Fibroblast of lung (primary cell): ENCODE results near the gene JARID2. TPM values are rescaled to one million over a fixed set of nuclear protein-coding genes. Genes with fewer than 3 reads are reported as not detected.

Experiments used
- DNase-seq, 2 donors: peaks; one replicate each; pipeline versions ENCODE4 v3.0.0 to v3.0.0-alpha.2; 2010; ENCODE audit warnings: low read depth in 2 of 2
- H2AFZ ChIP-seq: 2 replicates; pipeline ENCODE4 v1.5.1; 2012; ENCODE audit warnings: low read length, control low read depth, inconsistent platforms
- H3K27ac ChIP-seq: 2 replicates; pipeline ENCODE4 v1.5.1; 2011; ENCODE audit warnings: low read length, control low read depth; ENCODE audit not compliant: insufficient read depth
- H3K27me3 ChIP-seq: 2 replicates; pipeline ENCODE4 v1.5.1; 2011; ENCODE audit warnings: mild to moderate bottlenecking, low read length; ENCODE audit not compliant: control insufficient read depth, insufficient read depth
- H3K36me3 ChIP-seq: 2 replicates; pipeline ENCODE4 v1.5.1; 2011; ENCODE audit warnings: low read length; ENCODE audit not compliant: control insufficient read depth, insufficient read depth
- H3K4me1 ChIP-seq: 2 replicates; pipeline ENCODE4 v1.5.1; 2011; ENCODE audit warnings: low read length; ENCODE audit not compliant: control insufficient read depth, insufficient read depth; ENCODE audit errors: extremely low read depth
- H3K4me2 ChIP-seq: 2 replicates; pipeline ENCODE4 v1.5.1; 2011; ENCODE audit warnings: low read length, control low read depth; ENCODE audit not compliant: insufficient read depth; ENCODE audit errors: extremely low read depth
- H3K4me3 ChIP-seq, 4 experiments: fragments of 200-600 bp in 1 of 4; sonication (generic) in 1 of 4; replicated peaks in 1 of 4; 2 replicates each; pipeline ENCODE4 v1.5.1; 2011 to 2016; ENCODE audit warnings: low read length in 4 of 4, low read depth in 3 of 4, mild to moderate bottlenecking in 3 of 4, control low read depth in 2 of 4, inconsistent platforms in 1 of 4, mixed read lengths in 1 of 4; ENCODE audit not compliant: insufficient read depth in 1 of 4; ENCODE audit errors: control extremely low read depth in 1 of 4
- H3K79me2 ChIP-seq: 2 replicates; pipeline ENCODE4 v1.5.1; 2012; ENCODE audit warnings: mild to moderate bottlenecking, low read length, inconsistent platforms; ENCODE audit not compliant: control insufficient read depth, insufficient read depth
- H3K9ac ChIP-seq: 2 replicates; pipeline ENCODE4 v1.5.1; 2011; ENCODE audit warnings: mild to moderate bottlenecking, low read length, control low read depth; ENCODE audit not compliant: insufficient read depth
- H3K9me3 ChIP-seq: 2 replicates; pipeline ENCODE4 v1.5.1; 2012; ENCODE audit warnings: low read depth, low read length; ENCODE audit not compliant: control insufficient read depth, insufficient read depth
- H4K20me1 ChIP-seq: 2 replicates; pipeline ENCODE4 v1.5.1; 2011; ENCODE audit warnings: low read length; ENCODE audit not compliant: control insufficient read depth, insufficient read depth; ENCODE audit errors: extremely low read depth
- CTCF ChIP-seq, 2 donors: IDR thresholded peaks in 1 of 2; conservative IDR thresholded peaks in 1 of 2; 1 replicate in 1 of 2; 2 replicates in 1 of 2; pipeline ENCODE4 v1.5.1; 2011 to 2012; ENCODE audit warnings: low read length in 2 of 2, control low read depth in 1 of 2, inconsistent platforms in 1 of 2, low read depth in 1 of 2, mild to moderate bottlenecking in 1 of 2
- EZH2 ChIP-seq: IDR thresholded peaks from 2 replicates; pipeline ENCODE4 v1.5.1; 2012; ENCODE audit warnings: low read length, control low read depth, mild to moderate bottlenecking; ENCODE audit errors: missing control alignments
- polyA plus RNA-seq, 2 donors: library from polyadenylated mRNA; depleted of rRNA in 1 of 2; stranded (reverse) in 1 of 2; unstranded in 1 of 2; fragments of >200 nt; gene quantifications; 2 replicates each; pipeline ENCODE4 v1.2.1, GENCODE V29; 2011 to 2012; ENCODE audit warnings: missing spikeins in 1 of 2
- total RNA-seq: library from RNA; depleted of rRNA; stranded (reverse); fragments of >200 nt; gene quantifications from 2 replicates; pipeline ENCODE4 v1.2.1, GENCODE V29; 2014

Gene JARID2
- total and polyA plus RNA-seq, 2 donors (not counting 1 experiment from before 2014, with no cell fraction given) = 5.0 to 8.2 TPM

GRCh38 chr6:15344831-15345230, 99.0 kb downstream of the JARID2 start:
- Histone ChIP-seq H2AFZ (no peak overlapping the region), H3K4me3 (no peak overlapping the region), H3K27me3 (no peaks in the 10 kb centered on the region), H3K27ac (no peak overlapping the region), H3K4me1 (peaks cover 3% of the 10 kb centered on the region), H3K36me3 (no peaks in the 10 kb centered on the region), H3K9me3 (no peaks in the 10 kb centered on the region), H3K79me2 (peaks cover 10% of the 10 kb centered on the region), H3K4me2 (no peak overlapping the region), H4K20me1 (peaks cover 2% of the 10 kb centered on the region), H3K9ac (no peak overlapping the region)
- DNase-seq = peak in 1 of 2 donors; percentile 56
- TF ChIP-seq EZH2 (no peak), CTCF (conservative IDR thresholded peaks at IDR 0.05 in 1 of 2, IDR thresholded peaks at IDR 0.05 in 1 of 2; ENCODE audit: low read depth in 1 of 2, low read length in 2 of 2) (no peak)

GRCh38 chr6:15346315-15346714, 100.4 kb downstream of the JARID2 start:
- Histone ChIP-seq H3K79me2 (peaks cover 12% of the 10 kb centered on the region), H3K36me3 (no peaks in the 10 kb centered on the region), H3K9ac (no peak overlapping the region), H3K9me3 (no peaks in the 10 kb centered on the region), H3K27me3 (no peaks in the 10 kb centered on the region), H3K4me3 (no peak overlapping the region), H3K27ac (no peak overlapping the region), H3K4me2 (no peak overlapping the region), H4K20me1 (peaks cover 2% of the 10 kb centered on the region), H2AFZ (no peak overlapping the region), H3K4me1 (peaks cover 2% of the 10 kb centered on the region)
- no peak for DNase-seq
- TF ChIP-seq EZH2 (no peak), CTCF (conservative IDR thresholded peaks at IDR 0.05 in 1 of 2, IDR thresholded peaks at IDR 0.05 in 1 of 2; ENCODE audit: low read depth in 1 of 2, low read length in 2 of 2) (no peak)

GRCh38 chr6:15348528-15348927, 102.7 kb downstream of the JARID2 start:
- no peak for DNase-seq
- Histone ChIP-seq H3K9ac (no peak overlapping the region), H3K9me3 (no peaks in the 10 kb centered on the region), H3K4me3 (no peak overlapping the region), H4K20me1 (peaks cover 2% of the 10 kb centered on the region), H3K36me3 (no peaks in the 10 kb centered on the region), H3K4me2 (no peak overlapping the region), H3K27me3 (no peaks in the 10 kb centered on the region), H3K79me2 (peaks cover 10% of the 10 kb centered on the region), H3K27ac (no peak overlapping the region), H3K4me1 (peaks cover 2% of the 10 kb centered on the region), H2AFZ (no peak overlapping the region)
- TF ChIP-seq CTCF (conservative IDR thresholded peaks at IDR 0.05 in 1 of 2, IDR thresholded peaks at IDR 0.05 in 1 of 2; ENCODE audit: low read depth in 1 of 2, low read length in 2 of 2) = no peak
- TF ChIP-seq EZH2 = no peak
